Measurements from ENCODE around the gene MTHFD1L.

MTHFD1L gene

GRCh38 chr6:151015101-151015700 lies 149.7 kb downstream of the MTHFD1L start:
- Histone ChIP-seq H3K9me3 (ENCODE audit: insufficient read depth, low read length) (no peaks in the 10 kb centered on the region), H3K4me1 (ENCODE audit: insufficient read depth, insufficient read length) (peaks cover 2% of the 10 kb centered on the region), H3K27me3 (ENCODE audit: insufficient read depth, insufficient read length) (no peaks in the 10 kb centered on the region), H3K9ac (ENCODE audit: insufficient read length, low read depth) (no peak overlapping the region), H3K36me3 (ENCODE audit: insufficient read depth, insufficient read length, low read length) (peaks cover 37% of the 10 kb centered on the region), H3K4me3 (ENCODE audit: insufficient read length, low read depth) (no peak overlapping the region)
- TF ChIP-seq YY1 (IDR thresholded peaks at IDR 0.05; ENCODE audit: insufficient read depth, insufficient read length) (no peak), ZNF274 (IDR thresholded peaks at IDR 0.05; ENCODE audit: low read depth, low read length) (no peak), SUZ12 (IDR thresholded peaks at IDR 0.05; ENCODE audit: extremely low read depth, insufficient read depth, insufficient read length) (no peak)
- no peak for DNase-seq (ENCODE audit: low read depth, low spot score)

GRCh38 chr6:151016107-151016506 lies 150.6 kb downstream of the MTHFD1L start:
- no peak for DNase-seq (ENCODE audit: low read depth, low spot score)
- H3K27me3 ChIP-seq (ENCODE audit: insufficient read depth, insufficient read length): no peaks in the 10 kb centered on the region
- peaks cover 37% of the 10 kb centered on the region for H3K36me3 ChIP-seq (ENCODE audit: insufficient read depth, insufficient read length, low read length)
- peaks cover 2% of the 10 kb centered on the region for H3K4me1 ChIP-seq (ENCODE audit: insufficient read depth, insufficient read length)
- no peak for TF ChIP-seq ZNF274 (IDR thresholded peaks at IDR 0.05; ENCODE audit: low read depth, low read length)
- no peak for TF ChIP-seq YY1 (IDR thresholded peaks at IDR 0.05; ENCODE audit: insufficient read depth, insufficient read length)
- no peak for TF ChIP-seq SUZ12 (IDR thresholded peaks at IDR 0.05; ENCODE audit: extremely low read depth, insufficient read depth, insufficient read length)
- no peak overlapping the region for H3K9ac ChIP-seq (ENCODE audit: insufficient read length, low read depth)
- H3K9me3 ChIP-seq (ENCODE audit: insufficient read depth, low read length): no peaks in the 10 kb centered on the region
- no peak overlapping the region for H3K4me3 ChIP-seq (ENCODE audit: insufficient read length, low read depth)

DNA sequence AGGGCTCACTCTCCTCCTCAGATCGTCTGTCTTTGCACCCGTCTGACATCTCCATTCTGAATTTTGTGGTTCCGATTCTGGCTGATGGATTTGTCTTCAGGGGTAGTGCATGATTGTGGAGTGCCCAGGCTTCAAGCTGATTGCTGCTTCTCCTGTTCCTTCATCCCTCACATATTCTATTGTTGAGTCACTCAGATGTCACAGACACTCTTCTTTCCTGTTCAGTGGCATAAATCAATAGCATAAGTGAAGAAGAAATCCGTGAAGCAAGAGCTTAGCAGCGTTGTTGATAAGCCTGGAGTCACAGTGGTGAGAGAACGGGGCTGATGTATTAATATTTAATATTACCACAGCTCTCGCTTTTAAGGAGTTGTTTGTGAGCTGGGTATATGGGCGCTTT lies 152.5 kb downstream of the MTHFD1L start:
- peaks cover 2% of the 10 kb centered on the region for H3K4me1 ChIP-seq (ENCODE audit: insufficient read depth, insufficient read length)
- TF ChIP-seq SUZ12 (IDR thresholded peaks at IDR 0.05; ENCODE audit: extremely low read depth, insufficient read depth, insufficient read length): no peak
- no peak for TF ChIP-seq ZNF274 (IDR thresholded peaks at IDR 0.05; ENCODE audit: low read depth, low read length)
- TF ChIP-seq YY1 (IDR thresholded peaks at IDR 0.05; ENCODE audit: insufficient read depth, insufficient read length): no peak
- H3K9ac ChIP-seq (ENCODE audit: insufficient read length, low read depth): no peak overlapping the region
- H3K27me3 ChIP-seq (ENCODE audit: insufficient read depth, insufficient read length): no peaks in the 10 kb centered on the region
- H3K4me3 ChIP-seq (ENCODE audit: insufficient read length, low read depth): no peak overlapping the region
- DNase-seq (ENCODE audit: low read depth, low spot score): no peak
- no peaks in the 10 kb centered on the region for H3K9me3 ChIP-seq (ENCODE audit: insufficient read depth, low read length)
- H3K36me3 ChIP-seq (ENCODE audit: insufficient read depth, insufficient read length, low read length): peaks cover 33% of the 10 kb centered on the region

DNA sequence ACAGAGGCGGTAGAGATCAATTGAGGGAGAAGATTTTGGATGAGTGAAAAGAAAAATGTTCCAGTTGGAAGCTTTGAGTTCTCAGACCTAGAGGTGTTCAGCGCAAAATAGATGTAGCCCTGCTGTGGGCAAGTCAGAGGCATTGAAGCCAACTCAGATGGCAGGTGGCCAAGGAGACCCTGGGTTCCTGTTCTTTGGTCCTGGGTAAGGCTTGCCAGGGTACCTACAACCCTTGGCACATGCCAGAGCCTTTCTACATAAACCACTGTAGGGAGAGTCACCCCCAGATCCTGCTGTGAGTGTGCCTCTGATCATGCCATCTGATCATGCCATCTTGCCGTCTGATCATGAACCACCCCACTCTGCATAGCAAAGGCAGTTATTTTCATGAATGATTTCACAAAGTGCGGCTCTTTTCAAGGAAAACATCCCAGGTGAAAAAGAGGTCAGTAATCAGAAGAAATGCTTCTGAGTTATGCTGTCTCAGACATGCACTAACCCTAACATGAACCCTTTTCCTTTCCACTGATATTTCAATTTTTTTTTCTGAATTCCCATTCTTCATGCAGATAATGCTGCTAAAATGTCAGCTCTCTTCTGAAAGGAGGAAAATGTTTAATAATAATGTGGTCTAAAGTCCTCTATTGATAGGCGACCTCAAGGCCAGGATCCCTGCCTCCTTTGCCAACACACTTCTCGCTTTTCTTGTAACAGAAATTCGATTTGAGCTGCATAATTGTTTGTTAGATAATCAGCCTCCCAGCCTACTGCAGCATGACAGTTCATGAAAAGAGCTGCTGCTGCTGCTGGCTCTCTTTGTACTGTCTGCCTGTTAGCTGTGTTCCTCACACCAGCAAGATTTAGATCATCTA lies 153.6 kb downstream of the MTHFD1L start:
- no peak for TF ChIP-seq ZNF274 (IDR thresholded peaks at IDR 0.05; ENCODE audit: low read depth, low read length)
- no peak for TF ChIP-seq YY1 (IDR thresholded peaks at IDR 0.05; ENCODE audit: insufficient read depth, insufficient read length)
- TF ChIP-seq SUZ12 (IDR thresholded peaks at IDR 0.05; ENCODE audit: extremely low read depth, insufficient read depth, insufficient read length): no peak
- no peak for DNase-seq (ENCODE audit: low read depth, low spot score)
- Histone ChIP-seq H3K9me3 (ENCODE audit: insufficient read depth, low read length) (no peaks in the 10 kb centered on the region), H3K4me3 (ENCODE audit: insufficient read length, low read depth) (no peak overlapping the region), H3K4me1 (ENCODE audit: insufficient read depth, insufficient read length) (peaks cover 2% of the 10 kb centered on the region), H3K27me3 (ENCODE audit: insufficient read depth, insufficient read length) (no peaks in the 10 kb centered on the region), H3K9ac (ENCODE audit: insufficient read length, low read depth) (no peak overlapping the region), H3K36me3 (ENCODE audit: insufficient read depth, insufficient read length, low read length) (peaks cover 36% of the 10 kb centered on the region)

DNA sequence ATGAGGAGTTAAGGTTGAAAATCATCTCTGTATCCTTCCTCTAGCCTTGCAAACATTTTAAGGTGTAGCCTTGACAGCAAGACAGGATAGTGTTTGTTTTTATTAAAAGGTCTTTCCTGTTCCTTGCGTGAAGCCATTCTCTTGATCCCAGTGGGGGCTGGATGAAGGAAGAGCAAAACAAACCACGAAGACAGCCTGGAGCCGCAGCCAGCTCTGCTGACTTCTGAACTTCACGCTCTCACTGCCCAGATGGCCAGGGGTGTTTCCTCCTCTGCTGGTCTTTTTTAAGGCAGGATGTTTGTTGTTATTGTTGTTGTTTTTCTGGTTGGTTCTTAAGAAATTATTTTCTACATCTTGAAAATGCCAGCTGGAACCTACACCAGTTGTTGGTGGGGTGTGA lies 156.4 kb downstream of the MTHFD1L start:
- H3K36me3 ChIP-seq (ENCODE audit: insufficient read depth, insufficient read length, low read length): peaks cover 24% of the 10 kb centered on the region
- H3K27me3 ChIP-seq (ENCODE audit: insufficient read depth, insufficient read length): no peaks in the 10 kb centered on the region
- DNase-seq (ENCODE audit: low read depth, low spot score): no peak
- H3K4me1 ChIP-seq (ENCODE audit: insufficient read depth, insufficient read length): peaks cover 1% of the 10 kb centered on the region
- TF ChIP-seq SUZ12 (IDR thresholded peaks at IDR 0.05; ENCODE audit: extremely low read depth, insufficient read depth, insufficient read length) (no peak), YY1 (IDR thresholded peaks at IDR 0.05; ENCODE audit: insufficient read depth, insufficient read length) (no peak), ZNF274 (IDR thresholded peaks at IDR 0.05; ENCODE audit: low read depth, low read length) (no peak)
- H3K9me3 ChIP-seq (ENCODE audit: insufficient read depth, low read length): no peaks in the 10 kb centered on the region
- H3K4me3 ChIP-seq (ENCODE audit: insufficient read length, low read depth): no peak overlapping the region
- no peak overlapping the region for H3K9ac ChIP-seq (ENCODE audit: insufficient read length, low read depth)

GRCh38 chr6:151022492-151022891 lies 157.0 kb downstream of the MTHFD1L start:
- H3K4me1 ChIP-seq (ENCODE audit: insufficient read depth, insufficient read length): no peaks in the 10 kb centered on the region
- no peaks in the 10 kb centered on the region for H3K9me3 ChIP-seq (ENCODE audit: insufficient read depth, low read length)
- H3K27me3 ChIP-seq (ENCODE audit: insufficient read depth, insufficient read length): no peaks in the 10 kb centered on the region
- H3K9ac ChIP-seq (ENCODE audit: insufficient read length, low read depth): no peak overlapping the region
- H3K36me3 ChIP-seq (ENCODE audit: insufficient read depth, insufficient read length, low read length): peaks cover 22% of the 10 kb centered on the region
- no peak for DNase-seq (ENCODE audit: low read depth, low spot score)
- no peak overlapping the region for H3K4me3 ChIP-seq (ENCODE audit: insufficient read length, low read depth)
- TF ChIP-seq SUZ12 (IDR thresholded peaks at IDR 0.05; ENCODE audit: extremely low read depth, insufficient read depth, insufficient read length): no peak
- TF ChIP-seq YY1 (IDR thresholded peaks at IDR 0.05; ENCODE audit: insufficient read depth, insufficient read length): no peak
- TF ChIP-seq ZNF274 (IDR thresholded peaks at IDR 0.05; ENCODE audit: low read depth, low read length): no peak

DNA sequence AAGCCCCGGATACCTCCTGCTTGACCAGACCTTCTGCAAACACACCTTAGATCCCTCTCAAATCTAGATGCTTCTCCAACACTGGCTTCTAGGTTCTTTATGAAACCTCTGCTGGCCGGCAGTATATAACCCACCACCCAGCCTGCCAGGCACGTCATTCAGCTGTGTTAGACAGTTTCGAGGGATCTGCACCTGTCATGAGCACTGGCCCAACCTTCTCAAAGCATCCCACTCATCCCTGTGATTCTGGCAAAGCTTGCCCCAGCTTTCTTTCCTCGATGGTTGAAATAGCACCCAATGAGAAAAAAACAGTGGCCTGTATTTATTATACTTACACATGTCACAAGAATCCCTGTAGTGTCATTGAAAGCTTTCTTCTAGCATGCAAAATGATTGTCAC lies 157.8 kb downstream of the MTHFD1L start:
- H3K9ac ChIP-seq (ENCODE audit: insufficient read length, low read depth): no peak overlapping the region
- H3K4me1 ChIP-seq (ENCODE audit: insufficient read depth, insufficient read length): no peaks in the 10 kb centered on the region
- no peak overlapping the region for H3K4me3 ChIP-seq (ENCODE audit: insufficient read length, low read depth)
- H3K9me3 ChIP-seq (ENCODE audit: insufficient read depth, low read length): peaks cover 5% of the 10 kb centered on the region; the same call in 1 of the 2 replicates
- DNase-seq (ENCODE audit: low read depth, low spot score): no peak
- H3K27me3 ChIP-seq (ENCODE audit: insufficient read depth, insufficient read length): no peaks in the 10 kb centered on the region
- TF ChIP-seq YY1 (IDR thresholded peaks at IDR 0.05; ENCODE audit: insufficient read depth, insufficient read length): no peak
- TF ChIP-seq ZNF274 (IDR thresholded peaks at IDR 0.05; ENCODE audit: low read depth, low read length): no peak
- TF ChIP-seq SUZ12 (IDR thresholded peaks at IDR 0.05; ENCODE audit: extremely low read depth, insufficient read depth, insufficient read length): no peak
- H3K36me3 ChIP-seq (ENCODE audit: insufficient read depth, insufficient read length, low read length): peaks cover 18% of the 10 kb centered on the region

Measured in NT2/D1 (cell line).